Gastrocnemius medialis (tissue), 4 donors: ENCODE data around the gene SPG7. TPM values are rescaled to one million over a fixed set of nuclear protein-coding genes. Genes with fewer than 3 reads are reported as not detected.
A peak's percentile ranks its signal among the peaks of the same experiment; 100 is the strongest.

ENCODE experiments used
- ATAC-seq, 2 donors: fragments of 150-250 bp; one replicate each; pipeline ENCODE4 v1.9.1; 2016
- DNase-seq, 2 donors: peaks; one replicate each; pipeline ENCODE4 v3.0.0-alpha.2; 2019
- H3K27ac ChIP-seq, 4 donors: fragments of 200-600 bp; sonication (generic); 1 replicate in 1 of 4; 2 replicates in 3 of 4; pipeline ENCODE4 v1.5.1; 2016 to 2018; ENCODE audit warnings: mild to moderate bottlenecking in 2 of 4, moderate library complexity in 1 of 4
- H3K27me3 ChIP-seq, 3 donors: fragments of 200-600 bp; sonication (generic) in 2 of 3; 1 replicate in 1 of 3; 2 replicates in 2 of 3; pipeline versions ENCODE4 v1.5.1 to v1.6.0; 2016 to 2019; ENCODE audit warnings: mild to moderate bottlenecking in 1 of 3, moderate library complexity in 1 of 3
- H3K36me3 ChIP-seq, 2 donors: fragments of 200-600 bp; sonication (generic) in 1 of 2; one replicate each; pipeline ENCODE4 v1.5.1; 2017 to 2018
- H3K4me1 ChIP-seq, 2 donors: fragments of 200-600 bp; sonication (generic) in 1 of 2; one replicate each; pipeline ENCODE4 v1.5.1; 2016 to 2017; ENCODE audit warnings: mild to moderate bottlenecking in 2 of 2
- H3K4me3 ChIP-seq, 4 donors: fragments of 200-600 bp; sonication (generic) in 3 of 4; 1 replicate in 1 of 4; 2 replicates in 3 of 4; pipeline ENCODE4 v1.5.1; 2016 to 2019; ENCODE audit warnings: mild to moderate bottlenecking in 2 of 4
- H3K9me3 ChIP-seq, 3 donors: fragments of 200-600 bp; sonication (generic) in 2 of 3; 1 replicate in 1 of 3; 2 replicates in 2 of 3; pipeline ENCODE4 v1.5.1; 2016 to 2019
- POLR2A ChIP-seq, 2 donors: fragments of 450-650 bp; IDR thresholded peaks; one replicate each; pipeline ENCODE4 v1.6.1; 2017; ENCODE audit warnings: antibody characterized with exemption in 2 of 2, mild to moderate bottlenecking in 2 of 2, moderate library complexity in 2 of 2
- in situ Hi-C, 4 donors: fragments of 200-750 bp; cut with MboI; loops; one replicate each; pipeline versions ENCODE4 v1.15.0 to v1.8.0; 2017; ENCODE audit warnings: low sequenced_read_pairs in 4 of 4
- intact Hi-C: fragments of 100-400 bp; cut with DNase I; formaldehyde crosslinking; loops from one replicate; pipeline ENCODE4 v1.15.1; 2023; ENCODE audit warnings: low total_unique reads
- total RNA-seq, 4 donors: library from RNA; depleted of rRNA; stranded (reverse); fragments of >200 nt; gene quantifications; one replicate each; pipeline versions ENCODE4 v1.1.0 to v1.2.3, GENCODE V29; 2016
- TF ChIP-seq, protein P1 (sequence below), 5 experiments: fragments of 450-650 bp in 3 of 5; fragments of 200-600 bp in 2 of 5; sonication (generic) in 2 of 5; IDR thresholded peaks in 4 of 5; conservative IDR thresholded peaks in 1 of 5; 1 replicate in 4 of 5; 2 replicates in 1 of 5; pipeline ENCODE4 v1.5.1; 2016 to 2019; ENCODE audit warnings: antibody characterized with exemption in 5 of 5, mild to moderate bottlenecking in 3 of 5, moderate library complexity in 3 of 5

Gene SPG7
- total RNA-seq, 4 donors from 2014 or later: 67.7 to 117 (median 100.0) TPM

DNA sequence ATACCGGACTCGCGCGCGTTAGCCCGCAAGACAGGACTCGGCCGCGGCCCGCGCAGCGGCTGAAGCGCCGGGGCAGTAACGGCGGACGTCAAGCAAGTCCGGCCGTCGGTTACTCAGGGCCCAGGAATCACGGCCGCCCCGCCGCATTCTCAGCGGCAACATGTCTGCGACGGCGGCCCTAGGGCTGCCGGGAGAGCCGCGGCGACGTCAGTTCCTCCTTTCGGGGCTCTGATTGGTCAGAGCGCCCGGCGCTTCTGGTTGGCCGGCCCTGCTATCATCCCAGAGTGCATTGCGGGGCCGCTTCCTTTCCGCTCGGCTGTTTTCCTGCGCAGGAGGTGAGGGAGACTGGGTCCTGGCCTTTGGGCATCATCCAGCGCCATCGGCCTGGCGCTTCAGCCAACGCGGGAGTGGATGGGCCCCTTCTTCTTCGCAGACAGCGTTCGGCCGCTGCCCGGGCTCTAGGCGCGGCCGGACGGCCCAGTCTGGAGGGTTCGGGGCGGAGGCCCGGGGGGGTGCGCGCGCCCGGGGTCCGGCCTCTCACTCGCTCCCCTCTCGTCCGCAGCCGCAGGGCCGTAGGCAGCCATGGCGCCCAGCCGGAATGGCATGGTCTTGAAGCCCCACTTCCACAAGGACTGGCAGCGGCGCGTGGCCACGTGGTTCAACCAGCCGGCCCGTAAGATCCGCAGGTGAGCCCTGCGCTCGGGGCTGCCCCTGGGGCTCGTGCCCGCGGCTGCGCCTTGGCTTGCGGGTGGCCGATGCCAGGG, 52.4 kb downstream of the SPG7 start, which contains the start of gene RPL13:
Gene RPL13, plus strand, starts transcription at position 305 of the 764 bp plus-strand sequence. Its CDS starts 278 bp downstream, at position 583.
- Histone ChIP-seq H3K4me3 (peak within 1 kb of the TSS; percentile 60 to 99 (median 78)), H3K27ac (peak within 1 kb of the TSS; percentile 91 to 99 (median 96)), H3K36me3 (peaks cover 0 to 47% of the 10 kb centered on the region in 2 donors), H3K9me3 (no peaks in the 10 kb centered on the region), H3K4me1 (peaks cover 35 to 39% of the 10 kb centered on the region in 2 donors), H3K27me3 (no peaks in the 10 kb centered on the region)
- in situ Hi-C loops: no loop called here
- ATAC-seq (peak; percentile 82 to 86), DNase-seq (peak; percentile 92 to 95)
- intact Hi-C loops: loop anchor here (5.0 kb wide), 1 partner anchor 68 kb away; the partner anchor contains the start of gene ANKRD11
- TF ChIP-seq, protein P1, sequence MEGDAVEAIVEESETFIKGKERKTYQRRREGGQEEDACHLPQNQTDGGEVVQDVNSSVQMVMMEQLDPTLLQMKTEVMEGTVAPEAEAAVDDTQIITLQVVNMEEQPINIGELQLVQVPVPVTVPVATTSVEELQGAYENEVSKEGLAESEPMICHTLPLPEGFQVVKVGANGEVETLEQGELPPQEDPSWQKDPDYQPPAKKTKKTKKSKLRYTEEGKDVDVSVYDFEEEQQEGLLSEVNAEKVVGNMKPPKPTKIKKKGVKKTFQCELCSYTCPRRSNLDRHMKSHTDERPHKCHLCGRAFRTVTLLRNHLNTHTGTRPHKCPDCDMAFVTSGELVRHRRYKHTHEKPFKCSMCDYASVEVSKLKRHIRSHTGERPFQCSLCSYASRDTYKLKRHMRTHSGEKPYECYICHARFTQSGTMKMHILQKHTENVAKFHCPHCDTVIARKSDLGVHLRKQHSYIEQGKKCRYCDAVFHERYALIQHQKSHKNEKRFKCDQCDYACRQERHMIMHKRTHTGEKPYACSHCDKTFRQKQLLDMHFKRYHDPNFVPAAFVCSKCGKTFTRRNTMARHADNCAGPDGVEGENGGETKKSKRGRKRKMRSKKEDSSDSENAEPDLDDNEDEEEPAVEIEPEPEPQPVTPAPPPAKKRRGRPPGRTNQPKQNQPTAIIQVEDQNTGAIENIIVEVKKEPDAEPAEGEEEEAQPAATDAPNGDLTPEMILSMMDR (IDR thresholded peaks at IDR 0.05 in 4 of 5, conservative IDR thresholded peaks at IDR 0.05 in 1 of 5): peak in 1 of 5 experiments; percentile 15
- TF ChIP-seq POLR2A (IDR thresholded peaks at IDR 0.05): peak; percentile 98

DNA sequence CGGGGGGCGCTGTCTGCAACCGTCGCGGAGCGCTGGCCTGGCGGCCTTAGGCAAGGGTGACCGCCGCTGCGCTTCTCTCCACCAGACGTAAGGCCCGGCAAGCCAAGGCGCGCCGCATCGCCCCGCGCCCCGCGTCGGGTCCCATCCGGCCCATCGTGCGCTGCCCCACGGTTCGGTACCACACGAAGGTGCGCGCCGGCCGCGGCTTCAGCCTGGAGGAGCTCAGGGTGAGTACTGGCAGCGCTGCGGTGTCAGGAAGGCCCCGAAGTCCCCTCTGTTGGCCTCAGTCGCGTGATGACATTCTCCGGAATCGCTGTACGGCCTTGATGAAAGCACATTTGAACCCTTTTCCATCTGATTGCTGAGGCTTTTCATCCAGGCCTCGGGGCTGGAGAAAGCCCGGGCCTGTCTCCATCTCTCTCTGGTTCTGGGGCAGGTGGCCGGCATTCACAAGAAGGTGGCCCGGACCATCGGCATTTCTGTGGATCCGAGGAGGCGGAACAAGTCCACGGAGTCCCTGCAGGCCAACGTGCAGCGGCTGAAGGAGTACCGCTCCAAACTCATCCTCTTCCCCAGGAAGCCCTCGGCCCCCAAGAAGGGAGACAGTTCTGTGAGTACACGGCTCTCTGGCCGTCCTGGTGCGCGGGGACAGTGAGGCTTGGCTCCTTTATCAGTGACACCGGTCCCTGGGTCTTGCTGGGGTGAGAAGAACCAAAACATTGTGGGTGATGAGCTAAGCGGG, 53.1 kb downstream of the SPG7 start:
- in situ Hi-C loops: no loop called here
- intact Hi-C loops: loop anchor here (5.0 kb wide), 1 partner anchor 69 kb away; the partner anchor contains the start of gene ANKRD11
- DNase-seq (no peak), ATAC-seq (no peak)
- Histone ChIP-seq H3K36me3 (peaks cover 0 to 39% of the 10 kb centered on the region in 2 donors), H3K4me3 (peak overlapping the region; percentile 60 to 99 (median 78)), H3K4me1 (peaks cover 43 to 45% of the 10 kb centered on the region in 2 donors), H3K27ac (peak overlapping the region; percentile 91 to 99 (median 96)), H3K27me3 (no peaks in the 10 kb centered on the region), H3K9me3 (no peaks in the 10 kb centered on the region)
- TF ChIP-seq, protein P1 (IDR thresholded peaks at IDR 0.05 in 4 of 5, conservative IDR thresholded peaks at IDR 0.05 in 1 of 5): no peak
- no peak for TF ChIP-seq POLR2A (IDR thresholded peaks at IDR 0.05)

DNA sequence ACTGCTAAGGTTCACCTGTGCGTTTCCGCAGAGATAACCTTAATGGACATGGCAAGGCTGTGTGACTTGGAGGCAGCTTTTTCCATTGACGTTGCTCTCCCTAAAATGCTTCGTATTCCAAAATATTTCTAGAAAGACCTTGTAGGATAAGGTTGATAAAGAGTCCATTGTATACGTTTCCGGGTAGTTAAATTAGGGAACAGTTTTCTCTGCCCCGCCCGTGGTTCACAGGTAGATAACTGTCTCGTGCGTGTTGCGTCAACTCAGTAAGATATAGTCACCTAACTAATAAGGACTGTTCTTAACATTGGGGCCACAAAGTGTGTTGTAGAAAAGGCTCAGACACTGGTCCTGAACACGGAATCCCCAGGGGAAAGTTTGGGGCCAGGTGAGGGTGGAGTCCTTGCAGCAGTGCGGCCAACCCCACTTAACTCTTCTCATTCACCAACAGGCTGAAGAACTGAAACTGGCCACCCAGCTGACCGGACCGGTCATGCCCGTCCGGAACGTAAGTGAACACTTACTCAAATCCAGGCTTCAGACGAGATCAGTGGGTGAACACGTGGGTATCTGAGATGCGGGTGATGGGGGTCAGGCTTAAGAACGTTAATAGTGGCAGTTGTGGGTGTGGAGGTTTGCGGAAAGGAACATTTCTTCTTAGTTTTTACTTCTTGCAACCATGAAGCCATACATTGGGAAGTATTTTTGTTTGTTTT, 53.8 kb downstream of the SPG7 start:
- ATAC-seq: no peak
- in situ Hi-C loops: no loop called here
- Histone ChIP-seq H3K36me3 (peaks cover 0 to 37% of the 10 kb centered on the region in 2 donors), H3K9me3 (no peaks in the 10 kb centered on the region), H3K27me3 (no peaks in the 10 kb centered on the region), H3K4me1 (peaks cover 44 to 45% of the 10 kb centered on the region in 2 donors), H3K27ac (peak overlapping the region; percentile 91 to 99 (median 96)), H3K4me3 (peak overlapping the region; percentile 60 to 99 (median 78))
- intact Hi-C loops: loop anchor here (5.0 kb wide), 1 partner anchor 70 kb away; the partner anchor contains the start of gene ANKRD11
- TF ChIP-seq, protein P1 (IDR thresholded peaks at IDR 0.05 in 4 of 5, conservative IDR thresholded peaks at IDR 0.05 in 1 of 5): no peak
- TF ChIP-seq POLR2A (IDR thresholded peaks at IDR 0.05): no peak
- no peak for DNase-seq

DNA sequence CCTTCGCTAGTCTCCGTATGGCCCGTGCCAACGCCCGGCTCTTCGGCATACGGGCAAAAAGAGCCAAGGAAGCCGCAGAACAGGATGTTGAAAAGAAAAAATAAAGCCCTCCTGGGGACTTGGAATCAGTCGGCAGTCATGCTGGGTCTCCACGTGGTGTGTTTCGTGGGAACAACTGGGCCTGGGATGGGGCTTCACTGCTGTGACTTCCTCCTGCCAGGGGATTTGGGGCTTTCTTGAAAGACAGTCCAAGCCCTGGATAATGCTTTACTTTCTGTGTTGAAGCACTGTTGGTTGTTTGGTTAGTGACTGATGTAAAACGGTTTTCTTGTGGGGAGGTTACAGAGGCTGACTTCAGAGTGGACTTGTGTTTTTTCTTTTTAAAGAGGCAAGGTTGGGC, 54.7 kb downstream of the SPG7 start:
- no peak overlapping the region for H3K4me3 ChIP-seq
- H3K27me3 ChIP-seq: no peaks in the 10 kb centered on the region
- in situ Hi-C loops: no loop called here
- no peaks in the 10 kb centered on the region for H3K9me3 ChIP-seq
- peaks cover 0 to 37% of the 10 kb centered on the region in 2 donors for H3K36me3 ChIP-seq
- H3K4me1 ChIP-seq: peaks cover 43 to 44% of the 10 kb centered on the region in 2 donors
- no peak for DNase-seq
- TF ChIP-seq, protein P1 (IDR thresholded peaks at IDR 0.05 in 4 of 5, conservative IDR thresholded peaks at IDR 0.05 in 1 of 5): no peak
- TF ChIP-seq POLR2A (IDR thresholded peaks at IDR 0.05): no peak
- ATAC-seq: no peak
- intact Hi-C loops: loop anchor here (5.0 kb wide), 1 partner anchor 71 kb away; the partner anchor contains the start of gene ANKRD11
- peak overlapping the region; percentile 0 to 98 (median 93) for H3K27ac ChIP-seq
